ES-I3 (cell line): ENCODE measurements around the gene IFNA5.

ENCODE experiments used
- H3K36me3 ChIP-seq: 2 replicates; pipeline ENCODE4 v1.6.1; 2013; ENCODE audit warnings: mild to moderate bottlenecking, low read length, control low read depth, moderate library complexity; ENCODE audit not compliant: insufficient read depth
- H3K4me1 ChIP-seq: 2 replicates; pipeline ENCODE4 v1.6.1; 2013; ENCODE audit warnings: mild to moderate bottlenecking, control low read depth, low read length; ENCODE audit not compliant: insufficient read depth
- H3K9ac ChIP-seq: 2 replicates; pipeline ENCODE4 v1.6.1; 2013; ENCODE audit warnings: low read depth, mild to moderate bottlenecking, low read length, moderate library complexity
- H3K9me3 ChIP-seq: 2 replicates; pipeline ENCODE4 v1.6.1; 2013; ENCODE audit warnings: mild to moderate bottlenecking, low read length, moderate library complexity; ENCODE audit not compliant: control insufficient read depth, insufficient read depth

IFNA5 gene

DNA sequence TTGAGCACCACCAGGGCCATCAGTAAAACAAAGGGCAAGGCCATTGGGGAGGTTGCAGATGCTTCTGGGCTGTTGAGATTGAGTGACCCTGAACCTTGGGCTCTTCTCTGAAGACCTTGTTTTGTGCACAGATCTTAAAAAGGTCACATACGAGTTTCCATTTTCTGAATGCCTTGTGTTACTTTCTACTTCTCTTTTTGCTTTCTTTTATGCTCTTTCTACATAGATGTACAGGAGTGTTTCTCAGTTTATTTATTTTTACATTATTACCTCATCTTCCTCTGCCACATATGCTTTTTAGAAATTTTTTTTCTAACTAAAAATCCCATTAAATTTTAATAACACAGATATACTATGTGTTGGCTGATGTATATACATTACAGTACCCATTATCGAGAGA is at the start of gene IFNA5:
TSS of gene IFNA5 (minus strand) at position 101 of the 400 bp plus-strand sequence. CDS start at position 44, 57 bp downstream.
- H3K36me3 ChIP-seq = no peaks in the 10 kb centered on the region
- no peaks in the 10 kb centered on the region for H3K9me3 ChIP-seq
- no peaks in the 10 kb centered on the region for H3K4me1 ChIP-seq
- no peak within 1 kb of the TSS for H3K9ac ChIP-seq

DNA sequence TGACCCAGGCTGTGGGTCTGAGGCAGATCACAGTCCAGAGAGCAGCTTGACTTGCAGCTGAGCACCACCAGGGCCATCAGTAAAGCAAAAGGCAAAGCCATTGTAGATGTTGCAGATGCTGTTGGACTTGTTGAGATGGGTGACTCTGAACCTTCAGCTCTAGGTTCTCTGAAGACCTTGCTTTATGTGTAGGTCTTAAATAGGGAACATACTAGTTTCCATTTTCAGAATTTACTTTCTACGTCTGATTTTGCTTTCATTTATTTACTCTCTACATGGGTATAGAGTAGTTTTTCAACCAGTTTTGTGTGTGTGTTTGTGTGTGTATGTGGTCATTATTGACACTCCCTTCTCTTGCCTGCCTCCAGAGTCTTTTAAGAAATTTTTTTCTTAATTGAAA is 45.7 kb upstream of the IFNA5 start, which contains the start of gene IFNA6:
TSS of gene IFNA6 (minus strand) at position 101 of the 400 bp plus-strand sequence. CDS start at position 101, 0 bp downstream.
- Histone ChIP-seq H3K36me3 (no peaks in the 10 kb centered on the region), H3K4me1 (no peaks in the 10 kb centered on the region), H3K9ac (no peak within 1 kb of the TSS), H3K9me3 (no peaks in the 10 kb centered on the region)

DNA sequence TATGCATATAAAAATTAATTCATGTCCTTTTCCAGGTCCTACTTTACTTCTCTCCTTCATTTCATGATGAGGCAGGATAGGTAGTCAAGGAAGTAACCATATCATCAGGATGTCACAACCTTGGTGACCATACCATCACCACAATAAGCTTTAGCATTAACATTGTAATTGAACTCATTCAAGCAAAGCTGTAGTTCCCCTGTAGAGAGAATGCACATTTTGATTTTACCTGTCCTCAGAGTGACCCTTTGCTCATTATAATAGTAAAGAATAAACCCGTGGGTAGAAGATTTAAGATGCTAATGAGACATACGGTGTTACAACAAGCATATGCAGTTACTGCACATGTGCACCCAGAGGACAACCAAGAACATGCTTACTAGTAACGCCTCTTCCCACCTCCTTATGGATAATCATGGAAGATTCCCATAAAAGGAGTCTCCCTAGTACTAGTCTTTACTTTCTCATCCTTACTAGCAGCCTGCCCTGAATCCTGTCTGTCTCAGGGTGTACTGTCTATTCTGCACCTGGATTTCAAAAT is 43.4 kb upstream of the IFNA5 start:
- H3K4me1 ChIP-seq = no peaks in the 10 kb centered on the region
- H3K9me3 ChIP-seq = no peaks in the 10 kb centered on the region; the same call in 1 of the 2 replicates
- H3K9ac ChIP-seq = no peak overlapping the region
- no peaks in the 10 kb centered on the region for H3K36me3 ChIP-seq

DNA sequence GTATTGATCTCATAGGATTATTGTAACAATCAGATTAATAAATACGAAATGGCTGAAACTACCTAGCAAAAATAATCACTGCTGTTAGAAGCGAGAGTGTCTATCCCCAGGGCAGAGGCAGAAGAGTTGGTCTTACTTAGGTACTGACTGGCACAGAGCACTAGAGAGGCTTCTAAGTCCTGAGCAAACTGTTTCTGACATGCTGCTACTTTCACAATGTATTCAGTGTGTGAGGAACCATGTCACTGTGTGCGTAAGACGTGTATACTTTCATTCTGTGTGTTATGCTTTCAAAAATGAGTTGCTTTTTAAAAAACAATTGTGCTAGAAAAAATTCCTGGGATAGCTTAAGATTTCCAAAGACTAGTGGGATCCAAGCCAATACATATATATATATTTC is 35.6 kb upstream of the IFNA5 start:
- Histone ChIP-seq H3K9ac (no peak overlapping the region), H3K9me3 (no peaks in the 10 kb centered on the region; the same call in 1 of the 2 replicates), H3K36me3 (no peaks in the 10 kb centered on the region), H3K4me1 (0 out of 2 replicates have a peak, but pooled peaks cover 2% of the 10 kb centered on the region)

DNA sequence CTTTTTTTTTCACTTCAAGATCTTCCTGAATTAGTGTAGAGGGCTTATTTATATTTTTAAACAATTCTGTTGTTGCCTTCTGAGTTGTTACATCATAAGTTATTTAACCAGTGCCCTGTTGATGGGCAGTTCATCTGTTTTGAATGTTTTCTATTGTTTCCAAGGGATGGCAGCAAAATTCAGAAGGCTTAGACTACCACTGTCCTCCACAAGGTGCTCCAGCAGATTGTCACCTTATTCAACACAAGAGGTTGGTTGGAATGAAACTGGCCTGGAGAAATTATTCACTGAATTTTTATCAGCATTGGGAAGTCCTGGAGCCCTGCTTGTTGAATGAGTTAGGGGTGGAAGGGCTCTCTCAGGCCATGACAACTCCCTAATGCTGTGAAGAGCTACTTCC is 31.3 kb upstream of the IFNA5 start:
- Histone ChIP-seq H3K36me3 (peaks cover 6% of the 10 kb centered on the region), H3K9ac (no peak overlapping the region), H3K4me1 (peaks cover 15% of the 10 kb centered on the region; the same call in 1 of the 2 replicates), H3K9me3 (no peaks in the 10 kb centered on the region)

DNA sequence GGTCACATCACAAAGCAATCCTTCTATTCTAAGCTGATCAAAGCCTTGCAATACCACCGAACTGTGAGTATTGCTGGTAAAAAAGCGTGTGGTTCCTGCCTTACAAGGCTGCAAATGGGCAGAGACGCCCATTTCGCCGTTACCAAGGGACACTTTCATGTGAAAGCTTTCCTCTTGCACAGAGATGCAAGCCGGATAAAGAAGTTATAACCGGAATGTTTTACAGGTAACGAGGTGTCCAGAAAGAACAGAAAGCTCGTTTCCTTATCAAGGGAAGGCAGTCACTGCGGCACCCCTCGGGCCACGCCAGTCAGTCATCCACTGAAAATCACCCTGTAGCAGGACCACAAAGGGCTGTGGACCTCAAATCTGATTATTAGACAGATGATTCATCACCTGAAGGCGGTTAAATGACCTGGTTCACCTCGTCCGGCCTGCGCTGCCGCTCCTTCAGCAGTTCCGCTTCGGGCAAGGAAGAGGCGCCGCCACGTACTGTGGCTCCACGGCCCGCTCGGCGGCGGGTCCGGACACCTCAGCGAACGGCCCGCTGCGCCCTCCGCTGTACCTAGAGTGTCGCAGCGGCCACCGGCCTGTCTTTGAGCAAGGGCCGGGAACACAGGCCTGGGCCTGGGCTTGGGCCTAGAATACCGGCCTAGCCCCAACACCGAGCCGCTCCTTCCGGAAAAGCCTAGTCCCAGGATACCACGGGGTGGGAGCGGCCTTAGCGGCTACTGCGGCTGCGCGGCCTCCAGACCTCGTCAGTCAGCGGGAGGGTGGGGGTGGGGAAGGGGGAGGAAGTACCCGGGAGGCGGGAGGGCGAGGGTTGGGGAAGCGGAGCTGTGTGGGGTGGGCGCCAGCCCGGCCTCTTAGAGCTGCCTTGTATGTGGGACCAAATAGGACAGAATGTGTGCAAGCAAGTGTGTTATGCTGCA is 29.9 kb upstream of the IFNA5 start, which contains the start of gene KLHL9:
TSS of gene KLHL9 (minus strand) at position 704 of the 932 bp plus-strand sequence. CDS start at position 159, 545 bp downstream.
- Histone ChIP-seq H3K36me3 (peaks cover 6% of the 10 kb centered on the region), H3K9me3 (no peaks in the 10 kb centered on the region), H3K4me1 (peaks cover 15% of the 10 kb centered on the region; the same call in 1 of the 2 replicates)

DNA sequence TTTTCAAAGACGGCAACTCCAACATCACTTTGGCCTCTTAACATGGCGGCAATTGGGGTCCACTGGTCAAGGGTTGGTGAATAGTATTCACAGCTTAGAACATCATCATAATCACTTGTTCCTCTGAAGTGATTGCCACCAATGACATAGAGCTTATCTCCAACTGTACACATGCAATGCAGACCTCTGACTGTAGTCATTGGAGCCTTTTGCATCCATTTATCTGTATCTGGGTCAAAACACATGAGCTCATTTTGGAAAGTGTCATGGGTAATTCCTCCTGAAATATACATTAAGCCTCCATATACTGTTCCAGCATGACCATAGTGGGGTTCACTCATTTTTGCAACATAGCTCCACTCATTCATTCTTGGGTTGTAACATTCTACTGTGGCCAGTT is 28.1 kb upstream of the IFNA5 start:
- Histone ChIP-seq H3K36me3 (peaks cover 6% of the 10 kb centered on the region), H3K4me1 (peaks cover 15% of the 10 kb centered on the region; the same call in 1 of the 2 replicates), H3K9me3 (no peaks in the 10 kb centered on the region), H3K9ac (peak overlapping the region; percentile 16; the same call in 1 of the 2 replicates)

More for the DNA sequence above, 29.9 kb upstream of the IFNA5 start, which contains the start of gene KLHL9:
- H3K9ac ChIP-seq = peak within 1 kb of the TSS; percentile 74

DNA sequence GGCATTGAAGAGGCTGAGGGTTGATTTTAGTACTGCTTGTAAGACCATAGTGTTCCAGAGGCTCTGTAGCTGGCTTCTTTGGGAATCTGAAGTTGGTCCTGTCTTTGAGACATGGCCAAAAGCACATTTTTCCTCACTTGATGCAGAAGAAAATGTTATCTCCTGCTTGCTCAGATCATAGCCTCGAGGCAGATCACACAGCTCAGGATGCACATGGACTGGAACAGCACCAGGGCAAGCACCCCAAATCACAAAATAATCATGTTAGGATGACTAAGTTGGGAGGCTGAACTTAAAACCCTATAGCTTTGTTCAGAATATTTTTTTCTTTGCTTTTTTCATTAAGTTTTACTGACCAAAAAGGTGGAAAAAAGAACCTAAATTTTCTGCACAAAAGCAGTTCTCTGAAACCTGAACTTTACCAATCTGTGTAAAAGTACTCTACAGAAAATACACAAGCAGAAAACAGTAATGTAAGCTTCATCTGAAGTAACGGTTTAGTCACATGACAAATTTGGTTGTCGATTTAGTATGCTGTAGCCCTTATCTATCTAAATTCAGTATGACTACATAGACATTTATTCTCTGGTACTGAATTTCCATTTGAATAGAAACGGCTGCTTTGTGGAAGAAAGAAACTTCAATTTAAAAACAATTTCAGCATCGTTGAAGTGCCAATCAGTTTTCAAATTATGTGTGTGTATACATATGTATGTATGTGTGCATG is 26.7 kb upstream of the IFNA5 start:
- Histone ChIP-seq H3K4me1 (peaks cover 15% of the 10 kb centered on the region; the same call in 1 of the 2 replicates), H3K9me3 (no peaks in the 10 kb centered on the region), H3K36me3 (peaks cover 6% of the 10 kb centered on the region), H3K9ac (no peak overlapping the region)

DNA sequence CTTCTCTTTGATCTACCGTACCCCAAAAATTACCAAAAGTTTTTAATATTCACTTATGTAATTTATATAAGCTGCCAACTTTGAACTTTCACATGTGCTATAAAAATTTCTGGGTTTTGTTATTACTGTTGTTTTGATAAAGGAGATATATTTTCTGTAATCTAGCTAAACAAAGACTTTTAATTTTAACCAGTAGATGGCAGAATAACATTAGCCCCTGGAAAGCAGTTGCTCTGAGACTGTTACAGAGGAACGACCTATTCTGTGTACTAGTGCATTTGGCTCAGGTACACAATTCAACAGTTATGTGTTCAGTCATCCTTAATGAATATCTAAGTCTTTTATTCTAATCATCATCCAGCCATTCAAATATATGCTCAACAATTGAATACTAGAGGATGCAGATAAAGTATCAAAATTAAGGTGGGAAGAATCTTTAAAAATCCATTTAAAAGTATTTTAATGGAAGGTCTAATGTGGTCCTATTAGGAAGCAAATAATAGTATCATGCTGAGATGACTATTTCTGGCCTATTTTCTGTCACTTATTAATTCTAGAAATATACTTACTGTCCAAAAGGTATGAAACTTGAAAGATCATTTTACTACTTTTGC is 21.5 kb upstream of the IFNA5 start:
- peaks cover 4% of the 10 kb centered on the region; the same call in 1 of the 2 replicates for H3K36me3 ChIP-seq
- H3K9me3 ChIP-seq = no peaks in the 10 kb centered on the region
- H3K4me1 ChIP-seq = no peaks in the 10 kb centered on the region
- H3K9ac ChIP-seq = no peak overlapping the region

DNA sequence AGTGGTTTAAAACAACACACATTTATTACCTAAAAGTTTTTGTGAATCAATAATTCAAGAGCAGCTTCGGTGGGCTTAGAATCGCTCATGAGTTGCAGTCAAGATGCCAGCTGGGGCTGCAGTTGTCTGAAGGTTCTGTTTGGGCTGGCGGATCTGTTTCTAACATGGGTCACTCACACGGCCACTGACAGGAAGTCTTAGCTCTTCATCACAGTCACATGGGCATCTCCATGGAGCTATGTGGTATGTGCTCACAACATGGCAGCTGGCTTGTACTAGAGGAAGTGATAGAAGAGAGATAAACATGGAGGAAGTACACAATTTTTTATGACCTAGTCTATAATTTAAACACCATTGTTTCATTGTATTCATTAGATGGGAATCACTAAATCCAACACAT is 18.9 kb upstream of the IFNA5 start:
- no peaks in the 10 kb centered on the region for H3K9me3 ChIP-seq
- H3K9ac ChIP-seq = no peak overlapping the region
- no peaks in the 10 kb centered on the region for H3K4me1 ChIP-seq
- H3K36me3 ChIP-seq = peaks cover 4% of the 10 kb centered on the region; the same call in 1 of the 2 replicates

DNA sequence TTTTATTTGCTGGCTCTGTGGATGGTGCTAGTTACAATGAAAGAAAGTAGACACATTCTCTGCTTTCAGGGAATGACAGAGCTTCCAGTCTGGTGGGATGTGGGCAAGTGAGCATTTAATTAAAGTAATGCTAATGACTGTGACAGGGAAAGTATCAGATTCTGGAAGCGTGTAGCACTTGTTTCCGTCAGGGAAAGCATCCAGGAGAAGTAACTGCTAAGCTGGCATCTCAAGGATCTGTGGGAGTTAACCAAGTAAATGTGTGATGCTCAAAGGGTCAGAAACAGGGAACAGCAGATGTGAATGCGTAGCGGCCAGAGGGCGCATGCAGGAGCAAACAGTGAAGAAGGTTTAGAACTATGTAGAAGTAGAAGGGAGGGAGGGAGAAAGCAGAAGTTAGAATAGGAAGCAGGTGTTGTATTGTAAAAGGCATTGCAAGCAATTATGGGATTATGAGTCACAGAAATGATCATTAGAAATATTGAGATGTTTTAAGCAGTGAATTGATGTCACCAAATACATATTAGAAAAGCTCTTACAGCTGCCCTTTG is 17.9 kb upstream of the IFNA5 start:
- Histone ChIP-seq H3K9me3 (no peaks in the 10 kb centered on the region), H3K4me1 (no peaks in the 10 kb centered on the region), H3K9ac (no peak overlapping the region), H3K36me3 (peaks cover 4% of the 10 kb centered on the region; the same call in 1 of the 2 replicates)

DNA sequence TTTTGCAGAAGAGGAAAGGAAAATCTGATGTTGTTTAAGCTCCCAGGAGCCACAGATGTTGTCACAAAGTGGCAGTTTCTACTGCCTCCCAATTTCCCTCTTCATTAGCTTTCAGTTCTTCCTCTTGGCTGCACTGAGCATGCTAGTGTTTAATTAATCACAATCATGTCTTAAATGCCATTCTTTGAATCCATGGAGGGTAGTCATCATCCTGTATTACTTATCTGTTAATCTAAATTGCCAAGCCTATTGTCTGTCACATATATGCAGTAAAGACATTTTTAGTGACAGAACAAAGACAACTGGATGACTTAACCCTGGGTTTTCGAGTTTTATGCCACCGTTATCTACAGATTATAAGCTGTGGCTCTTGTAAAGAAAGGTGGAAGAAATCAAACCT is 15.4 kb upstream of the IFNA5 start:
- Histone ChIP-seq H3K9me3 (no peaks in the 10 kb centered on the region), H3K36me3 (peaks cover 4% of the 10 kb centered on the region; the same call in 1 of the 2 replicates), H3K9ac (no peak overlapping the region), H3K4me1 (no peaks in the 10 kb centered on the region)
